Ovary (tissue), 3 donors: ENCODE results near the gene FHL3.

Experiments
- CTCF ChIP-seq, 3 donors: fragments of 450-650 bp in 2 of 3; fragments of 200-600 bp in 1 of 3; IDR thresholded peaks; one replicate each; pipeline versions ENCODE4 v1.5.1 to v1.8.0; 2016 to 2022; ENCODE audit warnings: antibody characterized with exemption in 3 of 3, mild to moderate bottlenecking in 1 of 3
- EP300 ChIP-seq: sonication (generic); formaldehyde crosslinking; IDR thresholded peaks from one replicate; pipeline ENCODE4 v1.6.1; 2017; ENCODE audit warnings: antibody characterized with exemption
- POLR2A ChIP-seq: fragments of 450-650 bp; IDR thresholded peaks from one replicate; pipeline ENCODE4 v1.6.1; 2017; ENCODE audit warnings: antibody characterized with exemption, mild to moderate bottlenecking, moderate library complexity
- donor health status: DM: no; HTN: no; CAD: no.

DNA sequence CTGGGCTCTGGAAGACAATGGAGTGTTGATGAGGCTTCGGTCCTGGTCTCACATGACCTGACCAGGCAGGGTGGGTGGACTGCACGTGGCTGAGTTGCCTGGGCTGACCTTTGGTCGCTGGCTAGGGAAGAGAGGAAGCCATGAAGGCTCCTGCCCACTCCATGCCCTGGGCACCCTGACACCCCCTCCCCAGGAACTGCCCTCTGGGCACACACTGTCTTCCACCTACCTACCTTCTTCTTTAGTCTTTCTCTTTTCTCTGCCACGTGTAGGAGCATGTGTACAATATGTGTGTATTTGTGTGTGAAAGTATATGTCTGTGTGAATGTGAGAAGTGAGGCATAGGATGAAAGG, 26.2 kb upstream of the FHL3 start:
- TF ChIP-seq CTCF (IDR thresholded peaks at IDR 0.05) (no peak), POLR2A (no peak), EP300 (no peak)
